Omental fat pad (tissue), 4 donors: ENCODE data around the gene SLC22A1. TPM values are rescaled to one million over a fixed set of nuclear protein-coding genes. Genes with fewer than 3 reads are reported as not detected.

Experiments
- ATAC-seq: fragments of 150-250 bp; one replicate; pipeline ENCODE4 v1.9.1; 2016; ENCODE audit warnings: mild to moderate bottlenecking, moderate library complexity; ENCODE audit not compliant: low FRiP score
- DNase-seq: peaks from one replicate; pipeline ENCODE4 v3.0.0-alpha.2; 2019; ENCODE audit warnings: low spot score
- total RNA-seq, 4 donors: library from RNA; depleted of rRNA; stranded (reverse); fragments of >200 nt; gene quantifications; one replicate each; pipeline ENCODE4 v1.1.0, GENCODE V29; 2016
- TF ChIP-seq, protein P1 (sequence below), 3 donors: fragments of 450-650 bp; IDR thresholded peaks; one replicate each; pipeline ENCODE4 v1.5.1; 2016 to 2017; ENCODE audit warnings: antibody characterized with exemption in 3 of 3, mild to moderate bottlenecking in 3 of 3, moderate library complexity in 2 of 3

SLC22A1 gene
- 1 to 10 TPM in 2 of 4 donors, under 1 TPM in 2; 0.65 to 2.5 (median 1.0) TPM for total RNA-seq

DNA sequence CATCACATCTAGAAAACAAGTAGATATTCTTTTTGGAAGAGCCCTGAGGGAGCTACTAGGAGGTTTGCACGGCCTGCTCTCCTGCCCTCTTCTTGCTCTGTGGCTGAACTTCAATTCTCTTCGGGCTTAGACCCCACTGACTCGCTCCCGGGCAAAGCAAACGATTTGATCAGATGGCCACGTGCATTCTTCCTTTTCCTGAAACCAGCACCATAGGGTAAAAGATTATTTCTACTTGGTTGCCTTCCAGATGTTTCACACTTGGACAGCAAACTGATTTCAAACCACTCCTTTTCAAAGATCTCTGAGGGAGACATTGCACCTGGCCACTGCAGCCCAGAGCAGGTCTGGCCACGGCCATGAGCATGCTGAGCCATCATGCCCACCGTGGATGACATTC is at the start of gene SLC22A1:
Gene SLC22A1 (plus strand): TSS at position 258 of the 400 bp plus-strand sequence. CDS start 121 bp downstream, at position 379.
- TF ChIP-seq, protein P1, sequence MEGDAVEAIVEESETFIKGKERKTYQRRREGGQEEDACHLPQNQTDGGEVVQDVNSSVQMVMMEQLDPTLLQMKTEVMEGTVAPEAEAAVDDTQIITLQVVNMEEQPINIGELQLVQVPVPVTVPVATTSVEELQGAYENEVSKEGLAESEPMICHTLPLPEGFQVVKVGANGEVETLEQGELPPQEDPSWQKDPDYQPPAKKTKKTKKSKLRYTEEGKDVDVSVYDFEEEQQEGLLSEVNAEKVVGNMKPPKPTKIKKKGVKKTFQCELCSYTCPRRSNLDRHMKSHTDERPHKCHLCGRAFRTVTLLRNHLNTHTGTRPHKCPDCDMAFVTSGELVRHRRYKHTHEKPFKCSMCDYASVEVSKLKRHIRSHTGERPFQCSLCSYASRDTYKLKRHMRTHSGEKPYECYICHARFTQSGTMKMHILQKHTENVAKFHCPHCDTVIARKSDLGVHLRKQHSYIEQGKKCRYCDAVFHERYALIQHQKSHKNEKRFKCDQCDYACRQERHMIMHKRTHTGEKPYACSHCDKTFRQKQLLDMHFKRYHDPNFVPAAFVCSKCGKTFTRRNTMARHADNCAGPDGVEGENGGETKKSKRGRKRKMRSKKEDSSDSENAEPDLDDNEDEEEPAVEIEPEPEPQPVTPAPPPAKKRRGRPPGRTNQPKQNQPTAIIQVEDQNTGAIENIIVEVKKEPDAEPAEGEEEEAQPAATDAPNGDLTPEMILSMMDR (IDR thresholded peaks at IDR 0.05): no peak
- ATAC-seq: no peak
- no peak for DNase-seq

DNA sequence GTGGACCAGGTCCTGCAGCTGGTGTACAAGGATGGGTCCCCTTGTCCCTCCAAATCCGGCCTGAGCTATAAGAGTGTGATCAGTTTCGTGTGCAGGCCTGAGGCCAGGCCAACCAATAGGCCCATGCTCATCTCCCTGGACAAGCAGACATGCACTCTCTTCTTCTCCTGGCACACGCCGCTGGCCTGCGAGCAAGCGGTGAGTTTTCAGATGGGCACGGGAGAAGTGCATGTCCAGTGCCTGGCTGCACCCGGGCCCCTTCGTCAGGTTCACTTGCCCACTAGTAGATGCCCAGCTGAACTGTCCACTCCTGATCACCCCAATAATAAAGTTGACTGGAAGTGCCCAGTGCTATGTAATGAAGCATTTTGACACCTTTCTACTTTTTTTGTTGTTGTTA is 48.3 kb upstream of the SLC22A1 start:
- DNase-seq: no peak
- ATAC-seq: no peak
- TF ChIP-seq, protein P1 (IDR thresholded peaks at IDR 0.05): no peak

- DNase-seq (no peak), ATAC-seq (no peak)
- TF ChIP-seq, protein P1 (IDR thresholded peaks at IDR 0.05): no peak
Observed at GRCh38 chr6:160076009-160076408, 45.6 kb upstream of the SLC22A1 start.

GRCh38 chr6:160077024-160077423 is 44.6 kb upstream of the SLC22A1 start:
- TF ChIP-seq, protein P1 (IDR thresholded peaks at IDR 0.05): no peak
- ATAC-seq (no peak), DNase-seq (no peak)

GRCh38 chr6:160077526-160077925 is 44.1 kb upstream of the SLC22A1 start:
- ATAC-seq: no peak
- TF ChIP-seq, protein P1 (IDR thresholded peaks at IDR 0.05): no peak
- no peak for DNase-seq

DNA sequence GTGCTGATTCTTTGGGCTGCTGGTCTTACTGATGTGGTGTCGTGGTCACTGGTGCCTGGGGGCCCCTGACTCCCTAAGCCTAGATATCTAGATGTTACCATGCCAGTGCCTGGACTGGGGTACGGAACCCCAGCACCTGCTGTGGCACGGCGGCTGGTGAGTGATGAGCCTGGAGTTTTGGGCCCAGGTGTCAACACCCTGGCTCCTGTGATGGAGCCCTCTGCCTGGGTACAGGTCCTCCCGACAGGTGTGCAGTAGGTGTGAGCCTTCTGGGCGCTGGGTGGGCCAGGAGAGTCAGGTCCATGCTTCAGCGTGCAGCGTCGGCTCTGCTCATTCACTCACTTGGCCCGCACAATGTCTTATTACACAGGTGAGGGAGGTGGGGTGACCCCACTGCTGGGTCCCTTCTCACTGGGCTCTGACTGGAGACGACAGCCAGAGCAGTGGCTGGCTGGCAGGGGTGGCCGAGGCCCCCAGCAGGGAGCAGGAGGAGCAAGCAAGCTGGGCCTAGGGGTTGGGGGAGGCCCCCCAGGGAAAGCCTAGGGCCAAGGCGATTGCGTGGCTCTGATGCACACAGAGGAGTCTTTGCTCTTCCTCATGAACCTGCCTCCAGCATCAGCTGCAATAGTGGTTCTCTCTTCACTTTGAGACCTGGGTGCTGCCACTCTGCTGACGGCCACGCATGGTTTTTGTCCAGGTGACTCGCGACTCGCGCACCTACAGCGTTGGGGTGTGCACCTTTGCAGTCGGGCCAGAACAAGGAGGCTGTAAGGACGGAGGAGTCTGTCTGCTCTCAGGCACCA is 42.5 kb upstream of the SLC22A1 start:
- TF ChIP-seq, protein P1 (IDR thresholded peaks at IDR 0.05): no peak

GRCh38 chr6:160079686-160080043 is 42.0 kb upstream of the SLC22A1 start:
- ATAC-seq (no peak), DNase-seq (no peak)
- TF ChIP-seq, protein P1 (IDR thresholded peaks at IDR 0.05): no peak

More for the DNA sequence above, 42.5 kb upstream of the SLC22A1 start:
- no peak for DNase-seq
- no peak for ATAC-seq
